Astrocyte of the hippocampus (primary cell): ENCODE measurements around the gene CXCR5.

Experiments
- DNase-seq: peaks from one replicate; pipeline ENCODE4 v3.0.0; 2011; ENCODE audit warnings: low read depth, low spot score

The CXCR5 gene

GRCh38 chr11:118898400-118899295 lies 15.0 kb downstream of the CXCR5 start:
- DNase-seq, result no peak

DNA sequence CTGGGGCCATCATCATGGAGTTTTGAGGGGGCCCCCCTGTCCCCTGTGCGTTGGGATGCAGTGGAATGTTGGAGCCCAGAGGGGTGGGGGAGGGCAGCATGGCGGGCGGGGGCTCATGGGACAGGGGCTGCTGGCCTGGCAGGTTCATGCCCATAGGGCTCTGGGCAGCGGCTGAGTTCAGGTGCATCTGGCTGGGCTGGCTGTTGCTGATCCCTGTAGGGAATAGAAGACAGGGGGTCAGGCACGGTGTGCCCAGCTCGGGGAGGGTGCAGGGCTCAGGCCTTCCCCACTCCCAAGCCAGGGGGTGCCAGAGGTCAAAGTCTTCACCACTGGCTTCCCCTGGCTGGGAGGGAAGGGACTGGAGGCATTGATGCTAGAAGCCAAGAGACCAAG lies 15.6 kb downstream of the CXCR5 start:
- no peak for DNase-seq

- no peak for DNase-seq
Measured at GRCh38 chr11:118899706-118900360, 16.1 kb downstream of the CXCR5 start.

DNA sequence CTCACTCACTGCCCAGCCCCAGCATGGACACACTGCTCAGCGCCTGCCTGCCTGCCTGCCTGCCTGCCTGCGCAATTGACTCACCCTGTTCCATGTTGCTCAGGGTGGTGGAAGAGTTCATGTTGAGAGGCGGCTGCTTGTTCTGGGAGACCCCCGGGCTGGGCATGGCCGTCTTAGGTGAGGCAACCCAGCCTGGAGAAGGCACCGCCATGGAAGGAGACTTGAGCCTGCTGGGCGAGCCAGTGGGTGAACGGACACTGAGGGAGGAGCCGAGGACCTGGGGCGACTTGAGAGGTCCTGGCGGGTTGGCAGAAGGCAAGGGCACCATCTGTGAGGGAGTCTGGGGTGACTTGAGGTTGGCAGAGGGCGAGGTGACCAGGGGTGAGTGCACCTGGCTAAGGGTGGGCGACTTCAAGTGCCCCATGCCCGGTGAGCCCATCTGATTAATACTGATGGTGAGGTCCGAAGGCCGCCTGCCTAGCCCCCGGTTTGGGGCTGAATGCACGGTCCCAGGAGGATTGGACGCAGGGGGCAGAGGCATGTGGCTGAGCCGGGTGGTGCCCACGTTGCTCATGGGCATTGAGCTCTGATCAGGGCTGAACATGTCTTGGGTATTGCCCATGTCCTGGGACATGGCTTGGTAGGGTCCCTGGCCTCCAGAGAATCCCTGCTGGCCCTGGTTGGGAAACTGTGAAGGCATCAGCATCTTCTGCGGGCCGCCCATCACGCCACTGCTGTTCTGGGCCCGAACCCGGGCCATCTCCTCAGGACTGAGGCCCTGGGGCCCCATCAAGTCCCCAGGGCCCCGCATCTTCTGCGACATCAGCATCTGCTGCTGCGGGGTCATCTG lies 17.1 kb downstream of the CXCR5 start:
- DNase-seq, result no peak

GRCh38 chr11:118901494-118902335 lies 18.0 kb downstream of the CXCR5 start:
- no peak for DNase-seq

DNA sequence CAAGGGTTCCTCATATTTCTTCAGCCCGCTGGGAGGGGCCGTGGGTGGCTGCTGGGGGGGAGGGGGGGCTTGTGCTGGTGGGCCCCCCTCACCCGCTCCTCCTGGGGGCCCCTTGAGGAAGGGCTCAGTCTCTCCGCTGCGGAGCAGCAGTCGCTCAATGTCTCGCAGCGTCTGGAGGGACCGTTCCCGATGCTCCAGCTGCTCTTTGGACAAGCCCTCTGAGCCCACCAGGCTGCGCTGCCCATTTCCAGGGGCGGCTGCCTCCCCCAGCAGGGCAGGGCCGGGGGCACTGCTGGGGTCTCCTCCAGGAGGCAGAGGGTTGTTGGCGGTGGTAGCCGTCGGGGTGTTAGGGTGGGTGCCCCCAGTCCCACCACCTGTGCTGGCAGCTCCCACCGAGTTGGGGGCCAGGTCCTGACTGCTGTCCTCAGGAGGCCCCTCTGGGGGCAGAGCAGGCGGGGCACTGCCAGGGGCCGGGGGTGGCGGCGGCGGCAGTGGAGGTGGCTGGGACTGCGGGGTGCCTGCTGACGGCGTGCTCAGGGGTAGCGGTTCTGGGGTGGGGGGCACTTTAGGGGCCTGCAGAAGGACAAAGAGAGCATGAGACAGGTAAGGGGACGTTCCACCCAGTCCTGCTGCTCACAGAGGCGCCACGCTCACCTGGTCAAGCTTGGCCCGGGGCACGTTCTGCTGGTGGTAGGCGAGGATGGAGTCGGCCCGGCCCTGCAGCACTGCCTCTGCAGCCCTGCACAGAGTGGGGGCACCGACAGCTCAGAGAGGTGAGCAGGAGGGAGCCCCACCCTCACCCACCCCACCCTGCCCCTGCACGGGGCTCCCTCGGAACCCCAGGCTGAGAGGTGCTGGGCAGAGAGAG lies 18.9 kb downstream of the CXCR5 start:
- no peak for DNase-seq

DNA sequence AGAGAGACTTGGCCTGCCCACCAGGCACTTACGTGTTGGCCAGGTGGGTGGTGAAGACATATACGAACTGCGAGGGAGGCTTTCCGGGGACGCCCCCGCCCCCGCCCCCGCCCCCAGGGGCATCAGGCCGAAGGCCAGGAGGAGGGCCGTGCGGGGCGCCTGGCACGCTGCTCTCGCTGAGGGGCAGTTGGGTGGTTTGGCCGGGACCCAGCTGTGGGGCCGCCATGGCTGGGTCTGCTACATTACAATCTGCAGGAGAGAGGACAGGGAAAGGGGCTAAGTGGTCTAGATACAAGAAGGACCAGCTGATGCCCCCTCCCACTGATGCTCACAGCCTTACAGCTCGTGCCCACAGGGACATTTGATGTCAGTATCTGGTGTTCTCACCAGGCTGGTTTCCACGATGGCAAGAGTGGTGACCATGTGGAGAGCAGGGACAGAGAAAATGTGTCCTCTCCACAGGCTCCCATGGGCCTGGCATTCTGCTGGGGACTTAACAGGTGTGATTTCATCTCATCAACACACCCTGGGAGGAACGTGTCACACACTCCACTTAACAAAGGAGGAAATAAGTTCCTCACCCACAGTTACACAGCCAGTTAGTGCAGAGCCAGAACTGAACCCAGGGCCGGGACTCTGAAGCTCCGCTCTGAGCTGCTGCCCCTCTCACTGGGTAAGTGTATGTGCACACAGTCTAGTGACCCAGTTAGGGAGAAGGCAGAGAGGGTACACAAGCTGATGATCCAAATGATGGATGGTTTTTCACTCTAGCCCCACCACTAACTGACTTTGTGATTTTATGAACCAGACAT lies 19.7 kb downstream of the CXCR5 start:
- DNase-seq, result no peak

DNA sequence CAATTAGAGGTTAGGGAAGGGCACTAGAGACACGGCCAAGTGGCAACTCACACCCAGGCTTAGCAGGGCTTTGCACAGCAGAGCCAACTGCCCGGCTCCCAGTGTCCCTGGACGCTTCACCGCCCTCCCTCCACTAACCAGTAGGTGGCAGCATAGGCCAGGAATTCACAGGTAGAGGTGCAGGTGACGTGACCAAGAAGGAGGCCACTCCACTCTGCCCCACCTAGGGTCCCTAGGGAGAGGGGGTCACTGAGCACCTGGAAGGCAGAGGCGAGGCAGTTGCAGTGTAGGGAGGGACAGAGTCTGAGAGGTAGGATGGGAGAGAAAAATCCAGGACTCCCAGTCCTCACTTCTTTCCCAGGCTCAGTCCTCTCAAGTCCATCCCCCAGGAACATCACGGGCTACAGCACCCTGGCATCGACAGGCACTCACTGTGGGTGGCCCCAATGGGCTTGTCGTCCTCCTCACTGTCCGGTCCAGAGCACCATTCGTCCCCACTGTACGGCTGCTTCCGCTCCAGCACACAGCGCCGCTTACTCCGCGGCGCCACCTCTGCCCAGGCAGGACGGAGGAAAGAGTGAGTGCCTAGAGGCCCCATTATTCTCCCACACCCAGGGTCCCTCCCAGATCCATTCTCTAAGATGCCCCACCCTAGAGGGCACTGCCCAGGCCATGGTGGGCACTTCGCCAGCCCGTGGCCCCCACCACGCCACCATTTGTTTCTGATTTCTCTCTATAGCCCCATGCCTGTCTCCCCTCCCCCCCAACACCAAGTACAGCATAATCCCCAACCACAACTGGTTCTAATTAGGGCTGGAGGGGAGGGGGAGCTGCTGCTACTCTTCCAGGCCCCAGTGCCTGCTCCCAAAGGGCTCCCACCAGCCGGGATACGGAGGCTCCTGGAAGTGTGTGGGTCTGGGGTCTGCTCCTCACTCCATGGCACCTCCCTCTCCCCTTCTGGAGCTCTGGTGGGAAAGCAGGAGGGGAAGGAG lies 23.7 kb downstream of the CXCR5 start:
- DNase-seq, result peak; percentile 89

DNA sequence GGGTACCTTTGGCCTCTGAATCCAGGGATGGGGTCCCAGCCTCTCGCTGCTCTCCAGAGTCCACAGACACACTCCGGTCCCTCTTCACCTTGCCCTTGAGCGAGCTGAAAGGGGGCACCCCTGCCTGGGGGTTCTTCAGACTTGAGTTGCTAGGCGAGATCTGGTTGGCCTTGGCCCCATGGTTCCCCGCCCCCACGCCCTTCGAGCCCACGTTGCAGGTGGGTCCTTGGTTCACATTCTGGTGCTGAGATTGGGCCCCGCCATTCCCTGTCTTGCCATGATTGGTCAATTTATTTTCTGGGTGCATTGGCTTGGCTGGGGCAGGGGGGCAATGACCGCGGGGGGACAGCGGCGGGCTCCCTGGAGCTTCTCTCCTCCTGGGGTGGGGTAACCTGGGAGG lies 24.6 kb downstream of the CXCR5 start:
- DNase-seq, result no peak

DNA sequence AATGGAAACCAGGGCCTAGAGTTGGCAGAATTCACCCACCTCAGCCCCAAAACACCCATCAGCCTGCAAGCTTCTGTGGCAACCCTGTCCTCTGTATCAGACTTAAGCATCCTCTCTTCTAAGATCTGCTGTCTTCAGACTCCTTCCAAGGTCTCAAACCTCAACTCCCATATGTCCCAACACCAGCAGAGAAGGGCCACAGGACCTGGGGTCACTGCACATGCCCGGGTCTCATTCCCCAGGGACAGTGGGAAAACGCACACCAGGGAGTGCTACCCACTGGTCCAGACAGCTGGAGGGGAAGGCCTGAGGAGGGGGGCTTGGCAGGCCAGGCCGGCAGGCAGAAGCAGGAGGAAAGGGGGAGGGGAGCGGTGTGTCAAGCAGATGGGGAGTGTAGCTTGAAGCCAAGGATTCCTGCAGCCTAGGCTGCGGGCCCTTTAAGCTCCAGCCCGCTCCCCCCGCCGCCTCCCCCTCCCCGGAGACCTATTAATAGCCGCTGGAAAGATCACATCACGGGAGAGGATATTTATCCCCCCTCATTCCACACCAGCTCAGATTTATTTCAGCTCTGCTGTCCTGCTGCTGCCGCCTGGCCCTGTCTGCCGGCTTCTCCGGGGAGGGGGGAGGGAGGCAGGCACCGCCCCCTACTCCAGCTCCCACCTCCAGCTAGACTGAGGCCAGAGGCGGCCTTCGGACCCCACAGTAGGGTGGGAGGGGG lies 25.4 kb downstream of the CXCR5 start:
- DNase-seq, result peak; percentile 94

DNA sequence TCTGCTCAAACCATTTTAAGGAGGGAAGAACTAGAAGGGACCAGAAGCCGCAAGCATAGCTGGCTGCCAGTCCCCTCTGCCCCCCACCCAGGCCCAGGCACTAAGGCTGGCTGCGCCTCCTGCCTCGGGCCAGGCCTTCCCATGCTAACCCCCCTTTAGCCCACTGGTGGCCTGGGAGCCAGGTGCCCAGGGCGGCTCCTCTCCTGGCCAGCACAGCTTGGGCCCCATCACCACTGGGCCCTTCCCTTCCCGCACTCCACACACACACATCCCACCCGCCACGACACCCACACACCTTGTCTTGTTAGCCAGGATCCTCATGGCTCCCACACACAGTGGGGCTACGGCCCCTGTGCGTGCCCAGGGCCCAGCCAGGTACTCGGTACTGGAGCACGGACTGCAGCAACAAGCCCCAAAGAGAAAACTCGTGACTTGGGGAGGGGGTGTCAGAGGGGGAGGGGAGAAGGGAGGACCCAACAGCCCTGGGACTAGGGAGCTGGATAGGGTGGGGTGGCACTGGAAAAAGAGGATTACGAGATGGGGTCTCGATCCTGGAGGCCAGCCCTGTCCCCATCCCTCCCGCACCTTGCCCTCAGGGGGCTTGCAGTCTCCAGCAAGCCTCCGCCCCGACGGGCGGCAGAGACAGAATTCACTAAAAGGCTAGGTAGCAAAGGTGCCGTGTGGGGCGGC lies 26.1 kb downstream of the CXCR5 start:
- DNase-seq, result no peak

DNA sequence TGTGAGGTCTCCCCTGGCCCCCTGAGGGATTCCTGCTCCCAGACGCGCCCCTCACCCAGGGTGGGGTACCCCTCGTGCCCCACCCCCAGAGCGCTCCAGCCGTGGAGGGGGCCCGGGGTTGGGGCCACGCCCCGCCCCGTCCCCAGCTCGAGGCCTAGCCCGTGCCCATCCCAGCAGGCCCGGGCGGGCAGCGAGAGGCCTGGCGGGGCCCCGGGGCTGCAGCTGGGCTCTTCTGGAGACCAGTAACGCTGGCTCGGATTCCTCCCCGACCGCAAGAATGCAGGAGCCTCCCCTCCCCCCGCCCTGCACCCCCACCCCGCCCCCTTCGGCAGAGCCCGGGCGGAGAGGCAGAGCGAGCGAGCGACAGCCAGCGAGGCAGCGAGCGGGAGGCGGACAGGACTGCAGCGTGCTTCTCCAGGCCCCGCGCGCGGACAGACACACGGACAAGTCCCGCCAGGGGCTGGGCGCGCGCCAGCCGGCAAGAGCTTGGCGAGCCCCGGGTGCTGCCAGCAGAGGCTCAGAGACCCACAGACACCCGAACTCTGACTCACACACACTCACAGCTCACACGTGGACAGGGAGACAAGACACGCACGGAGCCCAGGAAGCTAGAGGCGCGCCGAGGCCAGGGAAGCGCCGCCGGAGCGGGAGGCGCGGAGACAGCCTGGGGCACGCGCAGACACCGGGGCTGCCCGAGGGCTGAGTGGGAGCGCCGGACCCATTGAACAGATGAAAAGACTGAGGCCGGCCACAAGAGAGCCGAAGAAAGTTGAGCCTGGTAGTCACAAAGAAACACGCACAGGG lies 26.8 kb downstream of the CXCR5 start:
- peak; percentile 94 for DNase-seq

DNA sequence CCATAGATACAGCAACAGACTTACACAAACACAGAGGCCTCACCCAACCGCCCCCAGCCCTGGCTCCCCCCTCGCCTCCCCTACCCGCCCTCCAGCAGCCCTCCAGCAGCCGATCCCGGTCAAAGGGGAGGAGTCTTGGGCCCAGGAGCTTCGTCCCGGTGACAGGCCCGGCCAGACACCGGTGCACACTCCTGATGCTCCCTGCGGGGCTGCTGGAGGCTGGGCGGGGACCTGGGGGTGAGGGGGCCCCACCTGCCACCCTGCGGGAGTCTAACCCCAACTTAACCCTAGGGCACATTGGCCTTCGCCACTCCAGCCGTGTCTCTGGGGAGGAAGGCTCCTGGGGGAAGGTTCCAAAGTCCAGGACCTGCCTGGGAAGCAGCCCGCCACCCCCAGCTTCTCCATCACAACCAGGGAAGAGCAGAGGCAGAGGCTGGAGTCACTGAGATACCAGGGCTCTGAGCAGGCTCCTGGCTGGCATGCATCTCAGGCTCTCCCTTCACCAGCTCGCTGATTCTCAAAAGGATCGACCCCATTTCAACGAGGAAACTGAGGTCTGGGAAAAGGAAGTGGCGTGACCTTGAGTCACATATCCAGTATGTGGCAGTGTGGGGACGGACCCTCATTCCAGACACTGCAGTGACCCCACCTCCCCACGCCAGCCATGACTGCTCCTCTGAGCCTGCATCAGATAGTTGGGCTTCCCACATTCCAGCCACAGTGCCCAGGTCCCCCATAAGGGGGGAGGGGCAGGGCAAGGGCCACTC lies 27.6 kb downstream of the CXCR5 start:
- peak; percentile 64 for DNase-seq

- peak; percentile 96 for DNase-seq
Measured at GRCh38 chr11:118911880-118912741, 28.4 kb downstream of the CXCR5 start.
